ENCODE results near the gene AFMID. TPM values are rescaled to one million over a fixed set of nuclear protein-coding genes. Genes with fewer than 3 reads are reported as not detected.

Gene AFMID
- total and polyA plus RNA-seq, 9 of the 15 experiments (the other 6 are each of a cell fraction or from before 2014, with no cell fraction given), result 62.1 to 188 (median 74.4) TPM

DNA sequence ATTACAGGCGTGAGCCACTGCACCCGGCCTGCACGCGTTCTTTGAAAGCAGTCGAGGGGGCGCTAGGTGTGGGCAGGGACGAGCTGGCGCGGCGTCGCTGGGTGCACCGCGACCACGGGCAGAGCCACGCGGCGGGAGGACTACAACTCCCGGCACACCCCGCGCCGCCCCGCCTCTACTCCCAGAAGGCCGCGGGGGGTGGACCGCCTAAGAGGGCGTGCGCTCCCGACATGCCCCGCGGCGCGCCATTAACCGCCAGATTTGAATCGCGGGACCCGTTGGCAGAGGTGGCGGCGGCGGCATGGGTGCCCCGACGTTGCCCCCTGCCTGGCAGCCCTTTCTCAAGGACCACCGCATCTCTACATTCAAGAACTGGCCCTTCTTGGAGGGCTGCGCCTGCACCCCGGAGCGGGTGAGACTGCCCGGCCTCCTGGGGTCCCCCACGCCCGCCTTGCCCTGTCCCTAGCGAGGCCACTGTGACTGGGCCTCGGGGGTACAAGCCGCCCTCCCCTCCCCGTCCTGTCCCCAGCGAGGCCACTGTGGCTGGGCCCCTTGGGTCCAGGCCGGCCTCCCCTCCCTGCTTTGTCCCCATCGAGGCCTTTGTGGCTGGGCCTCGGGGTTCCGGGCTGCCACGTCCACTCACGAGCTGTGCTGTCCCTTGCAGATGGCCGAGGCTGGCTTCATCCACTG is 27.0 kb downstream of the AFMID start, which contains the start of gene BIRC5 (continued):
- TF ChIP-seq, protein P1, sequence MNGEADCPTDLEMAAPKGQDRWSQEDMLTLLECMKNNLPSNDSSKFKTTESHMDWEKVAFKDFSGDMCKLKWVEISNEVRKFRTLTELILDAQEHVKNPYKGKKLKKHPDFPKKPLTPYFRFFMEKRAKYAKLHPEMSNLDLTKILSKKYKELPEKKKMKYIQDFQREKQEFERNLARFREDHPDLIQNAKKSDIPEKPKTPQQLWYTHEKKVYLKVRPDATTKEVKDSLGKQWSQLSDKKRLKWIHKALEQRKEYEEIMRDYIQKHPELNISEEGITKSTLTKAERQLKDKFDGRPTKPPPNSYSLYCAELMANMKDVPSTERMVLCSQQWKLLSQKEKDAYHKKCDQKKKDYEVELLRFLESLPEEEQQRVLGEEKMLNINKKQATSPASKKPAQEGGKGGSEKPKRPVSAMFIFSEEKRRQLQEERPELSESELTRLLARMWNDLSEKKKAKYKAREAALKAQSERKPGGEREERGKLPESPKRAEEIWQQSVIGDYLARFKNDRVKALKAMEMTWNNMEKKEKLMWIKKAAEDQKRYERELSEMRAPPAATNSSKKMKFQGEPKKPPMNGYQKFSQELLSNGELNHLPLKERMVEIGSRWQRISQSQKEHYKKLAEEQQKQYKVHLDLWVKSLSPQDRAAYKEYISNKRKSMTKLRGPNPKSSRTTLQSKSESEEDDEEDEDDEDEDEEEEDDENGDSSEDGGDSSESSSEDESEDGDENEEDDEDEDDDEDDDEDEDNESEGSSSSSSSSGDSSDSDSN (IDR thresholded peaks at IDR 0.05; ENCODE audit: borderline replicate concordance in 1 of 2, low read depth in 2 of 2, low read length in 2 of 2), result no peak
- TF ChIP-seq, protein P2, sequence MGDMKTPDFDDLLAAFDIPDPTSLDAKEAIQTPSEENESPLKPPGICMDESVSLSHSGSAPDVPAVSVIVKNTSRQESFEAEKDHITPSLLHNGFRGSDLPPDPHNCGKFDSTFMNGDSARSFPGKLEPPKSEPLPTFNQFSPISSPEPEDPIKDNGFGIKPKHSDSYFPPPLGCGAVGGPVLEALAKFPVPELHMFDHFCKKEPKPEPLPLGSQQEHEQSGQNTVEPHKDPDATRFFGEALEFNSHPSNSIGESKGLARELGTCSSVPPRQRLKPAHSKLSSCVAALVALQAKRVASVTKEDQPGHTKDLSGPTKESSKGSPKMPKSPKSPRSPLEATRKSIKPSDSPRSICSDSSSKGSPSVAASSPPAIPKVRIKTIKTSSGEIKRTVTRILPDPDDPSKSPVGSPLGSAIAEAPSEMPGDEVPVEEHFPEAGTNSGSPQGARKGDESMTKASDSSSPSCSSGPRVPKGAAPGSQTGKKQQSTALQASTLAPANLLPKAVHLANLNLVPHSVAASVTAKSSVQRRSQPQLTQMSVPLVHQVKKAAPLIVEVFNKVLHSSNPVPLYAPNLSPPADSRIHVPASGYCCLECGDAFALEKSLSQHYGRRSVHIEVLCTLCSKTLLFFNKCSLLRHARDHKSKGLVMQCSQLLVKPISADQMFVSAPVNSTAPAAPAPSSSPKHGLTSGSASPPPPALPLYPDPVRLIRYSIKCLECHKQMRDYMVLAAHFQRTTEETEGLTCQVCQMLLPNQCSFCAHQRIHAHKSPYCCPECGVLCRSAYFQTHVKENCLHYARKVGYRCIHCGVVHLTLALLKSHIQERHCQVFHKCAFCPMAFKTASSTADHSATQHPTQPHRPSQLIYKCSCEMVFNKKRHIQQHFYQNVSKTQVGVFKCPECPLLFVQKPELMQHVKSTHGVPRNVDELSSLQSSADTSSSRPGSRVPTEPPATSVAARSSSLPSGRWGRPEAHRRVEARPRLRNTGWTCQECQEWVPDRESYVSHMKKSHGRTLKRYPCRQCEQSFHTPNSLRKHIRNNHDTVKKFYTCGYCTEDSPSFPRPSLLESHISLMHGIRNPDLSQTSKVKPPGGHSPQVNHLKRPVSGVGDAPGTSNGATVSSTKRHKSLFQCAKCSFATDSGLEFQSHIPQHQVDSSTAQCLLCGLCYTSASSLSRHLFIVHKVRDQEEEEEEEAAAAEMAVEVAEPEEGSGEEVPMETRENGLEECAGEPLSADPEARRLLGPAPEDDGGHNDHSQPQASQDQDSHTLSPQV (IDR thresholded peaks at IDR 0.05), result peak; percentile 95
- no peak for TF ChIP-seq NCOA6 (IDR thresholded peaks at IDR 0.05)
- TF ChIP-seq ZNF644 (tag; IDR thresholded peaks at IDR 0.05; ENCODE audit: low read depth), result peak; percentile 84; the same call in 1 of the 2 replicates
- TF ChIP-seq, protein P3, sequence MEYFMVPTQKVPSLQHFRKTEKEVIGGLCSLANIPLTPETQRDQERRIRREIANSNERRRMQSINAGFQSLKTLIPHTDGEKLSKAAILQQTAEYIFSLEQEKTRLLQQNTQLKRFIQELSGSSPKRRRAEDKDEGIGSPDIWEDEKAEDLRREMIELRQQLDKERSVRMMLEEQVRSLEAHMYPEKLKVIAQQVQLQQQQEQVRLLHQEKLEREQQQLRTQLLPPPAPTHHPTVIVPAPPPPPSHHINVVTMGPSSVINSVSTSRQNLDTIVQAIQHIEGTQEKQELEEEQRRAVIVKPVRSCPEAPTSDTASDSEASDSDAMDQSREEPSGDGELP (CRISPR knock-in tag; IDR thresholded peaks at IDR 0.05; ENCODE audit: borderline replicate concordance), result peak; percentile 90
- TF ChIP-seq CHD2 (IDR thresholded peaks at IDR 0.05; ENCODE audit: low read depth, low read length), result no peak; the same call in 1 of the 2 replicates
- TF ChIP-seq, protein P4, sequence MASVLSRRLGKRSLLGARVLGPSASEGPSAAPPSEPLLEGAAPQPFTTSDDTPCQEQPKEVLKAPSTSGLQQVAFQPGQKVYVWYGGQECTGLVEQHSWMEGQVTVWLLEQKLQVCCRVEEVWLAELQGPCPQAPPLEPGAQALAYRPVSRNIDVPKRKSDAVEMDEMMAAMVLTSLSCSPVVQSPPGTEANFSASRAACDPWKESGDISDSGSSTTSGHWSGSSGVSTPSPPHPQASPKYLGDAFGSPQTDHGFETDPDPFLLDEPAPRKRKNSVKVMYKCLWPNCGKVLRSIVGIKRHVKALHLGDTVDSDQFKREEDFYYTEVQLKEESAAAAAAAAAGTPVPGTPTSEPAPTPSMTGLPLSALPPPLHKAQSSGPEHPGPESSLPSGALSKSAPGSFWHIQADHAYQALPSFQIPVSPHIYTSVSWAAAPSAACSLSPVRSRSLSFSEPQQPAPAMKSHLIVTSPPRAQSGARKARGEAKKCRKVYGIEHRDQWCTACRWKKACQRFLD (CRISPR knock-in tag; IDR thresholded peaks at IDR 0.05), result peak; percentile 87
- peak; percentile 75 for TF ChIP-seq MBD2 (IDR thresholded peaks at IDR 0.05; ENCODE audit: borderline replicate concordance, low read depth)
- TF ChIP-seq PHF21A (IDR thresholded peaks at IDR 0.05; ENCODE audit: borderline replicate concordance, low read depth), result no peak
- TF ChIP-seq, protein P5, sequence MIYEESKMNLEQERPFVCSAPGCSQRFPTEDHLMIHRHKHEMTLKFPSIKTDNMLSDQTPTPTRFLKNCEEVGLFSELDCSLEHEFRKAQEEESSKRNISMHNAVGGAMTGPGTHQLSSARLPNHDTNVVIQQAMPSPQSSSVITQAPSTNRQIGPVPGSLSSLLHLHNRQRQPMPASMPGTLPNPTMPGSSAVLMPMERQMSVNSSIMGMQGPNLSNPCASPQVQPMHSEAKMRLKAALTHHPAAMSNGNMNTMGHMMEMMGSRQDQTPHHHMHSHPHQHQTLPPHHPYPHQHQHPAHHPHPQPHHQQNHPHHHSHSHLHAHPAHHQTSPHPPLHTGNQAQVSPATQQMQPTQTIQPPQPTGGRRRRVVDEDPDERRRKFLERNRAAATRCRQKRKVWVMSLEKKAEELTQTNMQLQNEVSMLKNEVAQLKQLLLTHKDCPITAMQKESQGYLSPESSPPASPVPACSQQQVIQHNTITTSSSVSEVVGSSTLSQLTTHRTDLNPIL (CRISPR knock-in tag; IDR thresholded peaks at IDR 0.05), result no peak
